CD4-positive, alpha-beta T cell treated with Interleukin-17A for 4 hours (primary cell): ENCODE results near the gene CS.
"Not testable (repeated sequence)": the region's sequence is repeated elsewhere in the genome, so short reads cannot be mapped to it uniquely, and the experiment has no call there.

ENCODE experiments used
- DNase-seq: peaks from one replicate; pipeline ENCODE4 v3.0.0-alpha.2; 2020; ENCODE audit warnings: mixed read lengths

Gene CS

DNA sequence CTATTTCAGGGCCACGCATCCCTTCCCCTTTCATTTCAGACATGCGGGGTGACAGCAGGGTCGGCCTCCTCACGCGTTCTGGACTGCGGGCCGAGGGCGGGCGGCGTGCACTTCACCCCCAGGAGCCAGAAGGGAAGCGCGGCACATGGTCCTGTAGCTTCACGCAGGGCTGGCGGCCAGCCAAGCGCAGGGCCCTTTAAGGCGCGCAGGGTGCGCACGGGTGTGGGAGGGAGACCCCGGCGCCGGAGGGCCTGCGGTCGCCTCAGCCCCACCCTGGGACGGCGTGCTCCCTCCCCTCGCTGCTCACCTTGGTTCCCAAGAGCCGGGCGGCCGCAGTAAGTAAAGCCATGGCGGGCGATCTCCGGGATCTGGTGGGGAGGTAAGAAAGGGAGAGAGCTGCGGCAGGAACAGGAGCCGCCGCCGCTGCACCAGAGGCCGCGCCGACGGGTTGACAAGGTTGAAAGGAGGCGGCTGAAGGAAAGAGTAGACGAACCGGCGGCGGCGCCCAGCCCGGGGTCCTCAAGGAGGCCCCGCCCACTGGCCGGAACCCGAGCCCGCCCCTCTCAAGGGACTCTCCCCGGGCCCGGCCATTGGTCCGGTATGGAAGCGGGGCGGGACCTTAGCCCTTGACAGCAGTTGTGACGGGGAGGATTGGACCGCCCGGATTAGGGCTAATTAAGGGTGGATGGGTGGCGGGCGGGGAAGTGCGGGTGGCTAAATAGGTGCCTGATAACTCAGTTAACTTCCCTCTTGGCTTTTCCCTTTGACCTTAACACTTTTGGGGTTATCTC, at the start of gene CS:
CS (minus strand) TSS at position 478 of the 791 bp plus-strand sequence; CDS start at position 349, 129 bp downstream.
- DNase-seq, result peak; percentile 99

DNA sequence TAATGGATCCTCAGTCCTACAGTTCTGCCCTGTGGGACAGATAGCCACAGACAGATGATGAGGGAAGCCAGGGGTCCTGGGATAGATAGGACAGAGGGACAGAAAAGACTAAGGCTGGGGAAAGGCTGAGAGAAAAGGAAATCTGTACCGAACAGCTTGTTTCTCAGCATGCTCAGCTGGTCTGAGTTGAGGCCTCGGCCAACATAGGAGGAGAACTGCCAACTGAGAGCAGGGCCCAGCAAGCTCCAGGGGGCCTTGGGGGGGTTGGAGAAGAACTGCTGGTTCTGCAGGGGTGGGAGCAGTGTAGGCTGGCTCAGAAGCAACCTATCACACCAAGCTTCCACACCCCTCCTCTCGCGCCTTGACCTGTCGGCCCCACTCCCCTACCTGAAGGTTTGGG, 48.6 kb upstream of the CS start:
- DNase-seq, result no peak

DNA sequence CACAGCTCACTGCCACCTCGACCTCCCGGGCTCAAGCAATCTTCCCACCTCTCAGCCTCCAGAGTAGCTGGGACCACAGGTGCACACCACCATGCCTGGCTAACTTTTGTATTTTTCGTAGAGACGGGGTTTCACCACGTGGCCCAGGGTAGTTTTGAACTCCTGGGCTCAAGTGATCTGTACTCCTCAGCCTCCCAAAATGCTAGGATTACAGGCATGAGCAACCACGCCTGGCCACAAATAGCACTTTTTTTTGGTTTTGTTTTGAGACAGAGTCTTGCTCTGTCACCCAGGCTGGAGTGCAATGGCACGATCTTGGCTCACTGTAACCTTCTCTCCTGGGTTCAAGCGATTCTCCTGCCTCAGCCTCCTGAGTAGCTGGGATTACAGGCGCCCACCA, 47.1 kb upstream of the CS start:
- DNase-seq, result not testable (repeated sequence)

DNA sequence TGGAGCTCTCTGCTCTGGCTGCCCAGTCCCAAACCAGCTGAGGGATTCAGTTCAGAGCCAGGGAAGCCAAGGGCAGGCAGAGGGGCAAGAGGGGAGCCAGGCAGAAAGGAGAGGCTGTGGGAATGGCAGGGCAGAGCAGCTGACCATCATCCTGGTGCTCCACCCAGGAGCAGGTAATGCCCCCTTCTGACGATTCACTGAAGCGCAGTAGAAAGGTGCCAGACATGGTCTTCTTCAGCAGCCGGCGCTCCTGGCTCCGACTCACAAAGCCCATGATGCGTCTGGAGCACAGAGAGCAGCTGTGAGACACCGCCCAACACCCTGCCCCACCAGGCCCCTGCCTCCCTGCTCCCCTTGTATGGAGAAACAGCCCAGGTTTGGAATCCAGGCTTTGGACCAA, 46.5 kb upstream of the CS start:
- DNase-seq, result peak; percentile 42

DNA sequence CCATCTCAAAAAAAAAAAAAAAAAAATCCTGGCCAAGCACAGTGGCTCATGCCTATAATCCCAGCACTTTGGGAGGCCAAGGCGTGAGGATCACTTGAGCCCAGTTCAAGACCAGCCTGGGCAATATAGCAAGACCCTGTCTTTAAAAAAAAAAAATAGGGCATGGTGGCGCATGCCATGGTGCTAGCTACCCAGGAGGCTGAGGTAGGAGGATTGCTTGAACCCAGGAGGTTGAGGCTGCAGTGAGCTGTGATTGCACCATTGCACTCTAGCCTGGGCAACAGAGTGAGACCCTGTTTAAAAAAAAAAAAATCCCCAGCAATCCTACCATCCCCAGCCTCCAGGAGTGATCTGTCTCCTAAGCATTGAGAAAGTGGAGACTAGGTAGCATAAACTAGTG, 42.2 kb upstream of the CS start:
- DNase-seq, result not testable (repeated sequence)

DNA sequence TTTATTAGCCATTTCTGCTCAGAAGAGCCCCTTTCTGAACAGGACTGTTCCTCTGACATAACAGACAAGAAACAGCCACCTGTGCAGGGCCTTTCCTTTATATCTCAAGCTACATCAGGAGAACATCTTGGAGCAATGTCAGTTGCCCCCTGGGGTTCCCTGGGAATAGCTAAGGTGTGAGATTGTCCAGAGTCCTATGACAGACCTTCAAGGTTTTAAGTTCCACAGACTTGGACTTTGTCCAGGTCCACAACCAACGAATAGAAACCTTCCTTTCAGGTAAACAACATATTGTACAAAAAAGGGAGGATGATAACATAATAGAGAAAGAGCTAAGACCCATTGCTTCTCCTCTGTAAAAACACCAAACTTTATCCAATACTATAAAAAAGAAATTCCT, 41.5 kb upstream of the CS start:
- DNase-seq, result no peak

DNA sequence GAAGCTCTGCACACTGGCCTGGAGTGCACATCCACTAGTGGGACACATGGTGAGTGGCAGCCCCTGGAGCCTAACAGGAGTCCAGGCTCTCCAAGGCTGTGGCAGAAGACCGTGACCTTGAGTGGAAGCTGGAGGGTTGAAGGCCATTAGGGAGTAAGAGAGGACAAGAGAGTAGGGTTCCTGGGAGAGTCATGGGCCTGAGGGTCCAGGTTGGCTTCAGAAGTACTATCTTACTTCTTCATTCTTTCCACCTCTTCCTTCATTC, 39.0 kb upstream of the CS start:
- no peak for DNase-seq

DNA sequence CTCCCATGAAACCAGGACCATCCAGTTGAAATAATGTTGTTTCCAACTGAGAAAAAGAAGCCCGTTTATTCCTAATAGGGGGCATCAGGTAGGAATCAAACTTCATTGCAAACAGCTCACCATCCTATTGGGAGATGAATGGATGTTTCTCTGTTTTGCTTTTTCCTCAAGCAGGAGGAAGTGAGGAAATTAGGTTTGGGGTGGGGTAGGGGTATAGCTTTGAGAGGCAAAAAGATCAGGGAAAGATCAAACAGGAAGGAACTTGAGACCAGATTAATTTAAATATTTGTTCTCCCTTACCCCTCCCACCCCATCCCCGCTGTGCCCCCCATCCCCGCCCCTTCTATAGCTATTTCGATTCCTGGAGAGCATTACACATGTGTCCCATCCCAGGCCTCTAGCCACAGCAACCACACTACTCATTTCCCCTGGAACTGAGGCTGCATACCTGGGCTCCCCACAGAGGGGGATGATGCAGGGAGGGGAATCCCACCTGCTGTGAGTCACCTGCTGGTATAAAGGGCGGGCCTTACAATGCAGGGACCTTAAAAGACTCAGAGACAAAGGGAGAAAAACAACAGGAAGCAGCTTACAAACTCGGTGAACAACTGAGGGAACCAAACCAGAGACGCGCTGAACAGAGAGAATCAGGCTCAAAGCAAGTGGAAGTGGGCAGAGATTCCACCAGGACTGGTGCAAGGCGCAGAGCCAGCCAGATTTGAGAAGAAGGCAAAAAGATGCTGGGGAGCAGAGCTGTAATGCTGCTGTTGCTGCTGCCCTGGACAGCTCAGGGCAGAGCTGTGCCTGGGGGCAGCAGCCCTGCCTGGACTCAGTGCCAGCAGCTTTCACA, 38.4 kb upstream of the CS start, which contains the start of gene IL23A:
IL23A (plus strand) TSS at position 577 of the 850 bp plus-strand sequence; CDS start at position 738, 161 bp downstream.
- peak; percentile 88 for DNase-seq

DNA sequence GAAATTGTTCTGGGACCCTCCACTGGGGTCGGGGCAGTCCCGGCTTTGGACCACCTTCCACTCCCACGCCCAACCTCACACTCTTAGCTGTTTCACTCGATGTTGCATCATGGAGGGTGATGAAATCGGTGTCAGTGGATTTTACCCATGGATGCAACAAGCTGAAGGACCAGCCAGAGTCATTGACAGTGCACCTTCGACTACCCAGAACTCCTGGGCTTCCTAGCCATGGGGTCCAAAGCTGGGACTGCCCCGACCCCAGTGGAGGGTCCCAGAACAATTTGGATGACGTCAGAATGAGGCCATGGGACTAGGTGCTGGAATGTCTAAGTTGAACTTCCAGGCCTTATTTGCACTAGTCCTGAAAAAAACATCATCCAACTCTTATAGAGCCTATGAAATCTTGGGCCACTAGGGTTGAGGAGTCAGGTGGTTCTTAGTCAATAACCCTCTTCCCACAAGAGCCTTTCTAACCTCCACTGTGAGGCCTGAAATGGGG, 37.7 kb upstream of the CS start:
- no peak for DNase-seq

DNA sequence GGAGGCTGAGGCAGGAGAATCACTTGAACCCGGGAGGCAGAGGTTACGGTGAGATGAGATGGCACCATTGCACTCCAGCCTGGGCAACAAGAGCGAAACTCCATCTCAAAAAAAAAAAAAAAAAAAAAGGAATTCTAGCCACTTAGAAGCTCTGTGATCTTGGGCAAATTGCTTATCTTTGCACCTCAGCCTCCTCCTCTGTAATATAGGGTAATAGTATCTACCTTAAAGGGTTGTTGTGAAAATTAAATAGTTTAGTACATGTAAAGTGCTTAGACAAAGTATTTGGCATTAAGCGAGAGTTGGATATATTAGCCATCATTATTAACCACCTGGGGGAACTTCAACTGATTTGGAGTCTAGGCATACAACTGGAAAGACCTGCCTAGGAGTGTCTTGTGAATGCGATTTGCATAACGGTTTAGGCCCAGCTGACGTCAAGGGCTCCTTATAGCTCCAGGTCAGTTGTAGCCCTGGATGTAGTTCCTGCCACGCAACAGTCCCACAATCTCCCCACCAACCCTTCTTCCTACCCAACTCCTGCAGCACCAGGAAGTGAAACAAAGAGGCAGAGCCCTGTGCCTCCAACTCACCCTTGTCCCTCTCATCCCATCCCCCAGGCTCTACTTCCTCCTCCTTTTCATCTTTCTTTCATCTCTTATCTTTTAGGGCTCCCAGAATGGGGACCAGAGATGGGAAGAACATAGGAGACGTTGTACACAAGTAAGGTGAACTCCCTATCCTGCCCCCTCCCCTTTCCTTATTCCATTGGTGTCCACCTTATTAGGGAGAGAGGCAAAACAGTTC, 36.4 kb upstream of the CS start:
- DNase-seq, result no peak

DNA sequence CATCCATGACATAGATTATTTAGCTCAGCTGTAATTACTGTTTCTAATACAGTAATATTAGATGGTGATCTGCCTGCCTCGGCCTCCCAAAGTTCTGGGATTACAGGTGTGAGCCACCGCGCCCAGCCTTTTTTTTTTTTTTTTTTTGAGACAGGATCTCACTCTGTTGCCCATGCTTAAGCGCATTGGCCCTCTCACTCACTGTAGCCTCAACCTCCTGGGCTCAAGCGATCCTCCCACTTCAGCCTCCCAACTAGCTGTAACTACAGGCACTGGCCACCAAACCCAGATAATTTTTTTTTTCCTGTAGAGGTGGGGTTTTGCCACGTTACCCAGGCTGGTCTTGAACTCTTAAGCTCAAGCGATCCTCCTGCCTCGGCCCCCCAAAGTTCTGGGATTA, 35.4 kb upstream of the CS start:
- DNase-seq, result not testable (repeated sequence)

DNA sequence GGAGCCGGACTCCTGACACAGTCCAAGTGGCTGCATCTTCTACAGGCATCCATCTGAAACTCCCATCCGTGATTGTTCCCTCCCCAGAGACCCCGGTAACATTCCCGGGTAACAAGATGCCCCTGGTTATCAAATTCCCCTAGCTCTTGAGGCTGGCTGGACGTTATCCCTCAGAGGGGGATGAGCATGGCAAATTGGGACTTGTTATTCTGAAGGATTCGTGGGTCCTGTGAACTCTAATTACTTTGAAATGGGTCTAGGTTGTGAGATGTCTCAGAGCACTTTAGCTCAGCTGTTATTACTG, 34.3 kb upstream of the CS start:
- no peak for DNase-seq

DNA sequence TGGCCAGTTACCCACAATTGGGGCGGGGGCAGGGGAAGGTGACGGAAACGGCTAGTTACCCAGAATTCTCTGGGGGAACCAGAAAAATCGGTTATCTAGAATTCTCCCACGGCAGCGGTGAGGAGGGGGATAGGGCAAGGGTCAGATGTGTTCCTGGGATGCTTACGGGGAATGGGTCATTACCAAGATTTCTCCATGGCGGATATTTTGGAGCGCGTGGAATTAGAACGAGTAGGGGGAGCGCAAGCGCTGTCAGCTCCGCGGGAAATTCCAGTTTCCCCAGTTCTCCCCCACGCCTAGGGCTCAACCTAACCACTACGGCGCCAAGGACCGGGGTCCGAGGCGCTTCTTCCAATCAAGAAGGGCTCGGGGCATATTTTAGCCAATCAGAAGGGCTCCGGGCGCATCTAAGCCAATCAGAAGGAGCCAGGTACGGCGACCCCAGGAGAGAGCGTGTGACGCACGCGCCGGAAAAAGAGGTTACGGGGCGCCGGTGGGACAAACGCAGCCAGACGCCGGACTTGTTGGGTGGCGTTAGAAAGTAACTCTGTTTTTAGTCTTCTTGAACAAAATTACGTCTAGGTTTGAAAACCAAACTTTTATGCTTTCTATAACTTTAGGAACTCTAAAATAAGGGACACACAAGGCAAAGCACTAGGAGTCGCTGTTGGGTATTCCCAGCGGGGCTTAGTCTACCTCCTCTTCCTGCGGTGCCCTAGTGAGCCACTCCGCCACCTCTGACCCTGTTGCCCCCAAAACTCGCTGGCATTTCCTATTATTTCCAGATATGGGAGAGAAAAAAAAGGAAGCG, 33.8 kb upstream of the CS start, which contains the start of gene PAN2:
PAN2 (minus strand) TSS at position 322 of the 811 bp plus-strand sequence. CDS start 906 bp downstream, outside the sequence.
- DNase-seq, result peak; percentile 91

DNA sequence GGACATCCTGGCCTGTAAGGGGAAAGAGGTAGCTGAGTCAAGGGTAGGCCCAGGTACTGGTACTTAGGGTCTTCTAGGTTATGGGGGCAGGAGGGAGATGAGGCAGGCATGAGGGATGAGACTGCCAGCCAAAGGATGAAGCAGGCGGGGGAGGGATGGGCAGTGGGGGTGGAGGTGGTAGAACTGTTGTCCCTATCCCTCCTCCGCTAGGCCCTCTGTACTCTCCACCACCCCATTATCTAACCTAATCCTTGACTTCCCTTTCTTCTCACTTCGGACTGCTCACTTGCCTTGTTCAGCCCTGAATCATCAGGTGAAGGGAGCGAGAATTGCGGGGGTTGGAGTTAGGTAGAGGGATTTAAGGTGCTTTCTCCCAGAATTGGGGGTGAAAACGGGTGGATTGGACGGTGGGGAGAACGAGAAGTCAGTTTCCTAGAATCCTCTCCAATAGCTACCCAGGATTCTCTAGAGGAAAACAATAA, 33.1 kb upstream of the CS start:
- no peak for DNase-seq

DNA sequence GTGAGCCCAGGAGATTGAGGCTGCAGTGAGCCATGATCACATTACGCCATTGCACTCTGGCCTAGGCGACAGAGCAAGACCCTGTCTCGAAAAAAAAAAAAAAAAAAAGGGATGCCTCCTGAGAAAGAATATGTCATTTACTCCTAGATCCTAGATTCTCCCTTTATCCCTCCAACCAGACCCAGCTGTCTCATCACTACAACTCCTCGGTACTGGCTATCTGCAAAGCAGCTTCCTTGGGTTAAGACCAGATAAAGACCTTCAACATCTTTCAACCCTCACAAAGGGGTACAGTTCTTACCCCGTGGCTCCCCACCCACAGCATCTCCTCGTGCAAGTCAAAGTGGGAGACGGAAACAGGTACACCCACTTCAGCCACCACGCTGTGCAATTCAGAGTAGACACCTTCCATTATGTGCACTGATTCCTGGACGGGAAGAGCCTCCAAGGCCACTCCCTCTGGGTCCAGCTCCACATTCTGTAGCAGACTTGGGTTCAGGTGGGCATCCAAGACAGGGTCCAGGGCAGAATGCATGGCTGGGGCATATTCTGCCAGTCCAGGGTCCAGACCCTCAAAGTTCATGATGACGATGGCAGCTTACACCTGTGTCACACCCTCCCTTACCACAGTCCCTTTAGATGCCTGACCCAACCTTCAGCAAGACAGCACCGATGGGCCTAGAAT, 32.5 kb upstream of the CS start:
- DNase-seq, result no peak

DNA sequence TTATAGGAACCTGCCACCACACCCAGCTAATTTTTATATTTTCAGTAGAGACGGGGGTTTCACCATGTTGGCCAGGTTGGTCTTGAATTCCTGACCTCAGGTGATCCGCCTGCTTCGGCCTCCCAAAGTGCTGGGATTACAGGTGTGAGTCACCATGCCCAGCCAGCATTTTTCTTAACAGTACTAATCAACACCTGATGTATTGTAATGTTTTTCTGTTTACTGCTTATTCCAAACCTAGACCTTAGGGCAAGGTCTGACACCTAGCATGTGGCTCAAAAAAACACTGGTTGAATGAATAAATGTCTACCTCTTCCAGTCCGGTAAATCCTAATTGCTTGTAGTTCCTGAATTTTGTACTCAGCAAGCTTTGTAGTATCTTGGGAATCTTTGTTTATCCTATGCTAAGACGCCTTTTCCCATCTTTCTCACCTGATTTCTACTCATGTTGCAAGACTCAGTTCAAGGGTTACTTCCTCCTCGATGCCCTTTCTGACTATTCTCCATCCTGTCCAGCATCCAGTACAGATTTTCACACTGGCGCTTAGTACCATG, 30.9 kb upstream of the CS start:
- DNase-seq, result no peak

DNA sequence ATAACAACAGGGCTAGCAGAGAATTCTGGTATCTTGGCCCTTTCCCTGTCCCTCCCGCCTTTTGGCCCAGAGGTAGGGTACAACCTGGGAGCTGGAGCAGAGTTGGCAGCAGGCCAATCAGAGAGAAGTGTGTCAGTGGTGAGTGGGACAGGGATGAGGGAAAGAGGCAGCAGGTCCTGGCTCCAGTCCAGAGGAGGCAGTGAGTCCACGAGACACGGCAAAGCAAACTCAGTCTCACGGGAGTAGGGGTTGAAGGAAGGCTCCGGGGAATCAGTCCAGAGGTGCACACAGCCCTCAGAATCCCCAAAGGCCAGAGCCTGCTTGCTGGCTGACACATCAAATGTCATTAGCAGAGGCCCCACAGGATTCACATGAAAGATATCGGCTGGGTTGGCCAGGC, 26.4 kb upstream of the CS start:
- no peak for DNase-seq

DNA sequence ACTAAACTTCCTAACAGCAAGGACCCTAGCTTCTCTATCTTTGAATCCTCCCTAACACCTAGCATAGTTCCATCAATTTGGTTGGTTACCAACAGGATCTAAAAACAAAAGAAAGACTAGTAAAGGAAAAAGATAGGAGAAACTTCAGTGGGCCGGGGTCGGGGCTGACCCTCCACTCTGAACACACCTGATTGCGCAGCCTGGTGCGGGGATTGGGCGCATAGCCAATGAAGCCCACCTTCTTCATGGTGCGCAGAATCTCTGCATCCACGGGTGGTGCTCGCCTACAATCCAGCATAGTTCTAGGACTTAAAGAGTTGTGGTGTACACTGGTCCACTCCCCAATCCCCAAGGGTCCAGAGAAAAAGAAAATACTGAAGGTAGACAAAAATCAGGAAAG, 26.0 kb upstream of the CS start:
- DNase-seq, result no peak

DNA sequence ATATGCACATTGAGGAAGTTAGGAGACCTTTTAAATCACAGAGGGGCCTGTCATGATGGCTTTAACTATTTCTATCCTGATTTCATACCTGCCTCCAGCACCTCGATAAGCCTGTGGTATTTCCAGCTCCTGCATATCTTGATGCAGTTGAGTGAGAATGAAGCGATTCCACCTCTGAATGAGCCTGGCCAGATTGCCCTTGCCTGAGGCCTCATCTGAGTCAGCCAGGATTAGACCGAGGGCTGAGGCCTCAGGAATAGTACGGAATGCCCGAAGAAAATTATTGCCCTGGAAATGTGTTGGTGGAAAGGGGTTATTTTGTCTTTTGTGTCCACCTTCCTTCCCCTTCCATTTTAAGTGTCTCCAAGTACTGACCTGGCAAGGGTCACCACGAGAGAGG, 24.1 kb upstream of the CS start:
- no peak for DNase-seq

DNA sequence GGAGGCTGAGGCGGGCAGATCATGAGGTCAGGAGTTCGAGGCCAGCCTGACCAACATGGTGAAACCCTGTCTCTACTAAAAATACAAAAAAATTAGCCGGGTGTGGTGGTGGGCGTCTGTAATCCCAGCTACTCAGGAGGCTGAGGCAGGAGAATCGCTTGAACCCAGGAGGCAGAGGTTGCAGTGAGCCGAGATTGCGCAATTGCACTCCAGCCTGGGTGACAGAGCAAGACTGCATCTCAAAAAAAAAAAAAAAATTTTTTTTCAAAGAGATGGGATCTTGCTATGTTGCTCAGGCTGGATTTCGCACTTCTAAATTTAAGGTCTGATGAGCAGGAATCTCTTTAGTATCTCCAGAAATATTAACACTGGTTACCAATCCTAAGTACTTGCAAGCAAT, 21.5 kb upstream of the CS start:
- DNase-seq, result not testable (repeated sequence)

DNA sequence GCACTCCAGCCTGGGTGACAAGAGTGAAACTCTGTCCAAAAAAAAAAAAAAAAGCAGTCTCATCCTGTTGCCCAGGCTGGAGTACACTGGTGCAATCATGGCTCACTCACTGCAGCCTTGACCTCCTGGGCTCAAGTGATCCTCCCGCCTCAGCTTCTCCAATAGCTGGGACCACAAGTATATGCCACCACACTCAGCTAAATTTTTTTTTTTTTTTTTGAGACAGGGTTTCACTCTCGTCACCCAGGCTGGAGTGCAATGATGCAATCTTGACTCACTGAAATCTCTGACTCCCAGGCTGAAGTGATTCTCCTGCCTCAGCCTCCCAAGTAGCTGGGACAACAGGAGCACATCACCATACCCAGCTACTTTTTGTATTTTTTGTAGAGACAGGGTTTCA, 20.9 kb upstream of the CS start:
- DNase-seq, result no peak
